ENCODE measurements around the gene FILIP1.

FILIP1 gene

GRCh38 chr6:75516757-75517156 is 23.2 kb upstream of the FILIP1 start:
- H3K27ac ChIP-seq (ENCODE audit: low read depth, low read length), result no peak overlapping the region
- no peaks in the 10 kb centered on the region for H3K36me3 ChIP-seq (ENCODE audit: control insufficient read depth in 5 of 5, insufficient read depth in 5 of 5, low read length in 5 of 5)
- no peak overlapping the region for H3K9ac ChIP-seq (ENCODE audit: low read length in 5 of 5)
- H3K27me3 ChIP-seq (ENCODE audit: control insufficient read depth in 5 of 5, insufficient read depth in 4 of 5, low read length in 5 of 5), result no peaks in the 10 kb centered on the region
- H3K4me3 ChIP-seq (ENCODE audit: low read depth in 1 of 5, low read length in 5 of 5), result no peak overlapping the region
- no peaks in the 10 kb centered on the region for H3K9me3 ChIP-seq (ENCODE audit: control insufficient read depth in 5 of 5, low read length in 5 of 5)
- no peaks in the 10 kb centered on the region for H3K4me1 ChIP-seq (ENCODE audit: control insufficient read depth in 5 of 5, insufficient read depth in 5 of 5, low read length in 5 of 5)

GRCh38 chr6:75512591-75512990 is 19.0 kb upstream of the FILIP1 start:
- H3K9ac ChIP-seq (ENCODE audit: low read length in 5 of 5), result no peak overlapping the region
- no peaks in the 10 kb centered on the region for H3K27me3 ChIP-seq (ENCODE audit: control insufficient read depth in 5 of 5, insufficient read depth in 4 of 5, low read length in 5 of 5)
- H3K4me3 ChIP-seq (ENCODE audit: low read depth in 1 of 5, low read length in 5 of 5), result no peak overlapping the region
- H3K36me3 ChIP-seq (ENCODE audit: control insufficient read depth in 5 of 5, insufficient read depth in 5 of 5, low read length in 5 of 5), result no peaks in the 10 kb centered on the region
- no peaks in the 10 kb centered on the region for H3K9me3 ChIP-seq (ENCODE audit: control insufficient read depth in 5 of 5, low read length in 5 of 5)
- H3K27ac ChIP-seq (ENCODE audit: low read depth, low read length), result no peak overlapping the region
- no peaks in the 10 kb centered on the region for H3K4me1 ChIP-seq (ENCODE audit: control insufficient read depth in 5 of 5, insufficient read depth in 5 of 5, low read length in 5 of 5)

- H3K9me3 ChIP-seq (ENCODE audit: control insufficient read depth in 5 of 5, low read length in 5 of 5), result no peaks in the 10 kb centered on the region
- no peak overlapping the region for H3K27ac ChIP-seq (ENCODE audit: low read depth, low read length)
- no peaks in the 10 kb centered on the region for H3K36me3 ChIP-seq (ENCODE audit: control insufficient read depth in 5 of 5, insufficient read depth in 5 of 5, low read length in 5 of 5)
- H3K27me3 ChIP-seq (ENCODE audit: control insufficient read depth in 5 of 5, insufficient read depth in 4 of 5, low read length in 5 of 5), result no peaks in the 10 kb centered on the region
- no peak overlapping the region for H3K9ac ChIP-seq (ENCODE audit: low read length in 5 of 5)
- H3K4me1 ChIP-seq (ENCODE audit: control insufficient read depth in 5 of 5, insufficient read depth in 5 of 5, low read length in 5 of 5), result peaks cover 0 to 3% (median 0%) of the 10 kb centered on the region in 5 donors
- no peak overlapping the region for H3K4me3 ChIP-seq (ENCODE audit: low read depth in 1 of 5, low read length in 5 of 5)
Measured at GRCh38 chr6:75505424-75505823, 11.8 kb upstream of the FILIP1 start.

GRCh38 chr6:75504465-75505222 is 11.0 kb upstream of the FILIP1 start:
- Histone ChIP-seq H3K9ac (ENCODE audit: low read length in 5 of 5) (no peak overlapping the region), H3K9me3 (ENCODE audit: control insufficient read depth in 5 of 5, low read length in 5 of 5) (no peaks in the 10 kb centered on the region), H3K27ac (ENCODE audit: low read depth, low read length) (no peak overlapping the region), H3K36me3 (ENCODE audit: control insufficient read depth in 5 of 5, insufficient read depth in 5 of 5, low read length in 5 of 5) (no peaks in the 10 kb centered on the region), H3K4me3 (ENCODE audit: low read depth in 1 of 5, low read length in 5 of 5) (no peak overlapping the region), H3K4me1 (ENCODE audit: control insufficient read depth in 5 of 5, insufficient read depth in 5 of 5, low read length in 5 of 5) (peaks cover 0 to 3% (median 0%) of the 10 kb centered on the region in 5 donors), H3K27me3 (ENCODE audit: control insufficient read depth in 5 of 5, insufficient read depth in 4 of 5, low read length in 5 of 5) (no peaks in the 10 kb centered on the region)

- Histone ChIP-seq H3K27ac (ENCODE audit: low read depth, low read length) (no peak overlapping the region), H3K9ac (ENCODE audit: low read length in 5 of 5) (no peak overlapping the region), H3K4me3 (ENCODE audit: low read depth in 1 of 5, low read length in 5 of 5) (no peak overlapping the region), H3K27me3 (ENCODE audit: control insufficient read depth in 5 of 5, insufficient read depth in 4 of 5, low read length in 5 of 5) (no peaks in the 10 kb centered on the region), H3K9me3 (ENCODE audit: control insufficient read depth in 5 of 5, low read length in 5 of 5) (no peaks in the 10 kb centered on the region), H3K36me3 (ENCODE audit: control insufficient read depth in 5 of 5, insufficient read depth in 5 of 5, low read length in 5 of 5) (no peaks in the 10 kb centered on the region), H3K4me1 (ENCODE audit: control insufficient read depth in 5 of 5, insufficient read depth in 5 of 5, low read length in 5 of 5) (peaks cover 0 to 3% (median 0%) of the 10 kb centered on the region in 5 donors)
Measured at GRCh38 chr6:75503291-75503690, 9.7 kb upstream of the FILIP1 start.

- Histone ChIP-seq H3K27ac (ENCODE audit: low read depth, low read length) (no peak overlapping the region), H3K4me3 (ENCODE audit: low read depth in 1 of 5, low read length in 5 of 5) (no peak overlapping the region), H3K9ac (ENCODE audit: low read length in 5 of 5) (no peak overlapping the region), H3K27me3 (ENCODE audit: control insufficient read depth in 5 of 5, insufficient read depth in 4 of 5, low read length in 5 of 5) (no peaks in the 10 kb centered on the region), H3K9me3 (ENCODE audit: control insufficient read depth in 5 of 5, low read length in 5 of 5) (no peaks in the 10 kb centered on the region), H3K4me1 (ENCODE audit: control insufficient read depth in 5 of 5, insufficient read depth in 5 of 5, low read length in 5 of 5) (peaks cover 0 to 3% (median 0%) of the 10 kb centered on the region in 5 donors), H3K36me3 (ENCODE audit: control insufficient read depth in 5 of 5, insufficient read depth in 5 of 5, low read length in 5 of 5) (no peaks in the 10 kb centered on the region)
Measured at GRCh38 chr6:75502884-75503283, 9.3 kb upstream of the FILIP1 start.

- Histone ChIP-seq H3K36me3 (ENCODE audit: control insufficient read depth in 5 of 5, insufficient read depth in 5 of 5, low read length in 5 of 5) (no peaks in the 10 kb centered on the region), H3K4me1 (ENCODE audit: control insufficient read depth in 5 of 5, insufficient read depth in 5 of 5, low read length in 5 of 5) (peaks cover 0 to 3% (median 0%) of the 10 kb centered on the region in 5 donors), H3K27me3 (ENCODE audit: control insufficient read depth in 5 of 5, insufficient read depth in 4 of 5, low read length in 5 of 5) (no peaks in the 10 kb centered on the region)
Measured at GRCh38 chr6:75501756-75502155, 8.2 kb upstream of the FILIP1 start.

GRCh38 chr6:75499640-75500039 is 6.0 kb upstream of the FILIP1 start:
- H3K4me1 ChIP-seq (ENCODE audit: control insufficient read depth in 5 of 5, insufficient read depth in 5 of 5, low read length in 5 of 5), result peaks cover 0 to 16% (median 5%) of the 10 kb centered on the region in 5 donors
- H3K9ac ChIP-seq (ENCODE audit: low read length in 5 of 5), result no peak overlapping the region
- no peak overlapping the region for H3K4me3 ChIP-seq (ENCODE audit: low read depth in 1 of 5, low read length in 5 of 5)
- no peaks in the 10 kb centered on the region for H3K9me3 ChIP-seq (ENCODE audit: control insufficient read depth in 5 of 5, low read length in 5 of 5)
- H3K36me3 ChIP-seq (ENCODE audit: control insufficient read depth in 5 of 5, insufficient read depth in 5 of 5, low read length in 5 of 5), result no peaks in the 10 kb centered on the region
- H3K27ac ChIP-seq (ENCODE audit: low read depth, low read length), result no peak overlapping the region
- H3K27me3 ChIP-seq (ENCODE audit: control insufficient read depth in 5 of 5, insufficient read depth in 4 of 5, low read length in 5 of 5), result peaks cover 0 to 3% (median 0%) of the 10 kb centered on the region in 5 donors

More at GRCh38 chr6:75501756-75502155, 8.2 kb upstream of the FILIP1 start:
- Histone ChIP-seq H3K27ac (ENCODE audit: low read depth, low read length) (no peak overlapping the region), H3K4me3 (ENCODE audit: low read depth in 1 of 5, low read length in 5 of 5) (no peak overlapping the region), H3K9ac (ENCODE audit: low read length in 5 of 5) (no peak overlapping the region), H3K9me3 (ENCODE audit: control insufficient read depth in 5 of 5, low read length in 5 of 5) (no peaks in the 10 kb centered on the region)

GRCh38 chr6:75498862-75499261 is 5.3 kb upstream of the FILIP1 start:
- H3K9me3 ChIP-seq (ENCODE audit: control insufficient read depth in 5 of 5, low read length in 5 of 5), result no peaks in the 10 kb centered on the region
- peaks cover 0 to 3% (median 0%) of the 10 kb centered on the region in 5 donors for H3K27me3 ChIP-seq (ENCODE audit: control insufficient read depth in 5 of 5, insufficient read depth in 4 of 5, low read length in 5 of 5)
- no peak overlapping the region for H3K4me3 ChIP-seq (ENCODE audit: low read depth in 1 of 5, low read length in 5 of 5)
- H3K4me1 ChIP-seq (ENCODE audit: control insufficient read depth in 5 of 5, insufficient read depth in 5 of 5, low read length in 5 of 5), result peaks cover 4 to 22% (median 5%) of the 10 kb centered on the region in 5 donors
- no peak overlapping the region for H3K9ac ChIP-seq (ENCODE audit: low read length in 5 of 5)
- no peak overlapping the region for H3K27ac ChIP-seq (ENCODE audit: low read depth, low read length)
- H3K36me3 ChIP-seq (ENCODE audit: control insufficient read depth in 5 of 5, insufficient read depth in 5 of 5, low read length in 5 of 5), result no peaks in the 10 kb centered on the region

- Histone ChIP-seq H3K9me3 (ENCODE audit: control insufficient read depth in 5 of 5, low read length in 5 of 5) (no peaks in the 10 kb centered on the region), H3K9ac (ENCODE audit: low read length in 5 of 5) (no peak overlapping the region), H3K36me3 (ENCODE audit: control insufficient read depth in 5 of 5, insufficient read depth in 5 of 5, low read length in 5 of 5) (no peaks in the 10 kb centered on the region), H3K4me3 (ENCODE audit: low read depth in 1 of 5, low read length in 5 of 5) (no peak overlapping the region), H3K4me1 (ENCODE audit: control insufficient read depth in 5 of 5, insufficient read depth in 5 of 5, low read length in 5 of 5) (peaks cover 5 to 25% (median 7%) of the 10 kb centered on the region in 5 donors), H3K27ac (ENCODE audit: low read depth, low read length) (no peak overlapping the region), H3K27me3 (ENCODE audit: control insufficient read depth in 5 of 5, insufficient read depth in 4 of 5, low read length in 5 of 5) (peaks cover 0 to 7% (median 3%) of the 10 kb centered on the region in 5 donors)
Measured at GRCh38 chr6:75497994-75498393, 4.4 kb upstream of the FILIP1 start.

Data from subcutaneous abdominal adipose tissue (tissue), 5 donors.